A673 (cell line): ENCODE data around the gene CLEC1B. TPM values are rescaled to one million over a fixed set of nuclear protein-coding genes. Genes with fewer than 3 reads are reported as not detected.

ENCODE experiments used
- BruUV-seq: library from RNA; stranded (reverse); fragments of 400-500 nt; replicated peaks from 2 replicates; lab custom pipeline; 2021; lab: Mats Ljungman, UMichigan
- CTCF ChIA-PET: fragments of 300-600 bp; sonication (Branson Sonifier 250); formaldehyde crosslinking; loops from one replicate; lab custom pipeline; 2022; ENCODE audit warnings: antibody characterized with exemption; lab: Charles Lee
- POLR2A ChIA-PET: fragments of 300-600 bp; sonication (Branson Sonifier 250); formaldehyde crosslinking; loops from one replicate; lab custom pipeline; 2022; ENCODE audit warnings: antibody characterized with exemption; ENCODE audit not compliant: low non-redundant PET; lab: Charles Lee
- DNase-seq: peaks from one replicate; pipeline ENCODE4 v3.0.0-alpha.2; 2015; ENCODE audit warnings: low spot score
- H3K27ac ChIP-seq: fragments of 200-600 bp; sonication (generic); 2 replicates; pipeline ENCODE4 v1.5.1; 2016; ENCODE audit warnings: mixed run types, low read depth, mild to moderate bottlenecking, mixed read lengths, antibody characterized with exemption, low read length; ENCODE audit not compliant: poor library complexity, severe bottlenecking
- H3K27me3 ChIP-seq: fragments of 200-600 bp; sonication (generic); replicated peaks from 2 replicates; pipeline ENCODE4 v1.6.1; 2017; ENCODE audit warnings: mixed run types, low read depth, mild to moderate bottlenecking, mixed read lengths, antibody characterized with exemption, low read length; ENCODE audit not compliant: insufficient read depth, poor library complexity
- H3K36me3 ChIP-seq: fragments of 200-600 bp; sonication (generic); 2 replicates; pipeline ENCODE4 v1.6.1; 2016; ENCODE audit warnings: mixed run types, mild to moderate bottlenecking, mixed read lengths, antibody characterized with exemption, low read length; ENCODE audit not compliant: insufficient read depth, poor library complexity, severe bottlenecking
- H3K4me1 ChIP-seq: fragments of 200-600 bp; sonication (generic); 2 replicates; pipeline ENCODE4 v1.6.1; 2017; ENCODE audit warnings: mixed run types, mild to moderate bottlenecking, mixed read lengths, antibody characterized with exemption, low read length; ENCODE audit not compliant: insufficient read depth, poor library complexity, severe bottlenecking
- H3K4me3 ChIP-seq: fragments of 200-600 bp; sonication (generic); 2 replicates; pipeline ENCODE4 v1.5.1; 2016; ENCODE audit warnings: low read depth, mixed run types, mild to moderate bottlenecking, mixed read lengths, low read length; ENCODE audit not compliant: poor library complexity, severe bottlenecking
- H3K9me3 ChIP-seq: fragments of 200-600 bp; sonication (generic); 2 replicates; pipeline ENCODE4 v1.6.1; 2016; ENCODE audit warnings: mixed run types, low read depth, mild to moderate bottlenecking, mixed read lengths, antibody characterized with exemption, low read length; ENCODE audit not compliant: poor library complexity, severe bottlenecking
- EZH2 ChIP-seq: fragments of 200-600 bp; sonication (generic); IDR thresholded peaks from 2 replicates; pipeline ENCODE4 v1.6.1; 2017; ENCODE audit warnings: borderline replicate concordance, low read depth, mild to moderate bottlenecking, mixed read lengths, antibody characterized with exemption, low read length; ENCODE audit not compliant: poor library complexity, severe bottlenecking
- intact Hi-C: fragments of 100-400 bp; cut with micrococcal nuclease; formaldehyde crosslinking; loops from one replicate; pipeline ENCODE4 v1.10.0; 2022; ENCODE audit not compliant: unreplicated experiment
- total RNA-seq: library from RNA; stranded (reverse); gene quantifications from 2 replicates; pipeline ENCODE4 v1.2.3, GENCODE V29; 2021
- TF ChIP-seq, protein P1 (sequence below): fragments of 300-800, 200-600 bp; sonication (generic); conservative IDR thresholded peaks from 2 replicates; pipeline ENCODE4 v1.5.1; 2017; ENCODE audit warnings: low read depth, mild to moderate bottlenecking, antibody characterized with exemption, low read length, moderate library complexity, mixed read lengths

CLEC1B gene
- total RNA-seq, 1 experiment from 2014 or later = not detected

DNA sequence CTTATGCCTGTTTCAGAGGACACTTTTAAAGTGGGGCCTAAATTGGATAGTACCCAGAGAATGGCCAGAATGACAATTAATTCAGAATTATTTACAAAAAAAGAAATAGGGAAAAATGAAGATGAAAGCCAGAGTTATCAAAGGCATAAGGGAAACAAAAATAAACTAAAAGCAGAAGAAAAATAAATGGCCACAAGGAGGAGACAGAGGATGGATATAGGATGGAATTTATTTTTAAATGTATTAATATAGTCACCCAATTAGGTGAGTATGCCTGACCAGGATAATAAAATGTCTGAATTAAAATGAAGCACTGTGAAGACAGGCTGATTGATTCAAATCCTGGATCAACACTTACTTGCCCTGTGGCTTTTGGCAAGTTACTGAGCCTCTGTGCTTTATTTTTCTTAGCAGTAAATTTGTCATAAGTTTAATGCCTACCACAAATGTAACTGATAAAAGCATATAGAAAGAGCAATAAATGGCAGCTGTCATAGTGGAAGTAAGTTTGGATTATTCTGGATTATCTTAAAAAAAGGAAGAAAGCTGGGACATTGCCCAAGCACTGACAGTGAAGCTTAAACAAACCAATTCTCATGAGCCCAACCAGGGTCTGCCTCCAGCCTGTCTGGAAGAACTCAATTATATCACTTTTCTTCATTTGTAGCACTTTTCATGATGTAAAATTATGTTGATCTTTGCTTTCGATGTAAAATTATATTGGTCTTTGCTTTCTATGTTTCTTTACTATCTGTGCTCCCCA is 35.0 kb upstream of the CLEC1B start:
- Histone ChIP-seq H3K9me3 (no peaks in the 10 kb centered on the region), H3K27ac (no peak overlapping the region), H3K27me3 (no peaks in the 10 kb centered on the region), H3K4me3 (no peak overlapping the region), H3K36me3 (no peaks in the 10 kb centered on the region), H3K4me1 (no peaks in the 10 kb centered on the region)
- intact Hi-C loops = loop anchor here (1.0 to 10.0 kb wide), 2 partner anchors 106 to 531 kb away; no protein-coding TSS in a partner anchor
- ChIA-PET POLR2A (no interaction called here), CTCF (interaction anchor here (0.6 to 1.1 kb wide), 2 partner anchors 106 to 160 kb away, joined by 5 read pairs; no protein-coding TSS in a partner anchor)
- no TSS peak for BruUV-seq
- no peak for TF ChIP-seq EZH2
- TF ChIP-seq, protein P1, sequence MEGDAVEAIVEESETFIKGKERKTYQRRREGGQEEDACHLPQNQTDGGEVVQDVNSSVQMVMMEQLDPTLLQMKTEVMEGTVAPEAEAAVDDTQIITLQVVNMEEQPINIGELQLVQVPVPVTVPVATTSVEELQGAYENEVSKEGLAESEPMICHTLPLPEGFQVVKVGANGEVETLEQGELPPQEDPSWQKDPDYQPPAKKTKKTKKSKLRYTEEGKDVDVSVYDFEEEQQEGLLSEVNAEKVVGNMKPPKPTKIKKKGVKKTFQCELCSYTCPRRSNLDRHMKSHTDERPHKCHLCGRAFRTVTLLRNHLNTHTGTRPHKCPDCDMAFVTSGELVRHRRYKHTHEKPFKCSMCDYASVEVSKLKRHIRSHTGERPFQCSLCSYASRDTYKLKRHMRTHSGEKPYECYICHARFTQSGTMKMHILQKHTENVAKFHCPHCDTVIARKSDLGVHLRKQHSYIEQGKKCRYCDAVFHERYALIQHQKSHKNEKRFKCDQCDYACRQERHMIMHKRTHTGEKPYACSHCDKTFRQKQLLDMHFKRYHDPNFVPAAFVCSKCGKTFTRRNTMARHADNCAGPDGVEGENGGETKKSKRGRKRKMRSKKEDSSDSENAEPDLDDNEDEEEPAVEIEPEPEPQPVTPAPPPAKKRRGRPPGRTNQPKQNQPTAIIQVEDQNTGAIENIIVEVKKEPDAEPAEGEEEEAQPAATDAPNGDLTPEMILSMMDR = peak; percentile 64
- DNase-seq = peak; percentile 30

DNA sequence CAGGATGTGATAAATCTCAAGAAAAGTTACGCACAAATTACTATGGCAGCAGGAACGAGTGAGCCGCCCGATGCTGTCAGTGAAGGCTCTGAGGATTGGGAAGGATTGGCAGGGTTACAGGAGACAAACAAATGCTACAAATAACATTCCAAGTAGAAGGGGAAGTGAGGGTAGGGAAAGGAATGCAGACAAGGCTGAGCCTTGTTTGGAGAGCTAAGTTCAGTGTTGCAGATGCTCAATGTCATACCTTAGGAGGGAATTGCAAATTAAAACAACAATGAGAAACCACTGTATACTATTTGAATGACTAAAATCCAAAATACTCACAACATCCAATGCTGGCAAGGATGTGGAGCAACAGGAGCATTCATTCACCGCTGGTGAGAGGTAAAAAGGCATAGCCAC is 32.9 kb upstream of the CLEC1B start:
- intact Hi-C loops = loop anchor here (10.0 kb wide), 1 partner anchor 533 kb away; no protein-coding TSS in a partner anchor
- ChIA-PET CTCF (no interaction called here), POLR2A (no interaction called here)
- DNase-seq = peak; percentile 10
- H3K27ac ChIP-seq = no peak overlapping the region
- H3K4me3 ChIP-seq = no peak overlapping the region
- H3K36me3 ChIP-seq = no peaks in the 10 kb centered on the region
- TF ChIP-seq, protein P1 = no peak
- TF ChIP-seq EZH2 = no peak
- no TSS peak for BruUV-seq
- H3K27me3 ChIP-seq = no peaks in the 10 kb centered on the region
- peaks cover 8% of the 10 kb centered on the region for H3K4me1 ChIP-seq
- H3K9me3 ChIP-seq = no peaks in the 10 kb centered on the region

DNA sequence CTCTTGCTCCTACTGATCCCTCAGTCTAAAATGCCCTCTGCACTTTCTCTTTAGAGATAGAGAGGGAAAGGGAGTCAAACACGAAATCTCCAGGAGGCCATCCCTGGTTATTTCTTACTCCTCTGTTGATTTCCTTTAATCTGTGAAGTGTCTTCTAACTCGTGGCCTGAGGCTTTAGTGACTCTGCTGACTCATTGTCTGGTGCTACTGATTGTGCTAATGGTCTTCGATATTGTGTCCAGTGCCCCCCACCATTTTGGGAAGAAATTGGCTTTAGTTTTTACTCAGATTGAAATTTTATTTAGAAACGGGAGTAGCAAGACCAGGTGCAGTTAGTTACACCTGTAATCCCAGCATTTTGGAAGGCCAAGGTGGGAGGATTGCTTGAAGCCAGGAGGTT is 32.4 kb upstream of the CLEC1B start:
- H3K4me3 ChIP-seq = no peak overlapping the region
- no peak for TF ChIP-seq EZH2
- H3K36me3 ChIP-seq = no peaks in the 10 kb centered on the region
- POLR2A ChIA-PET = no interaction called here
- CTCF ChIA-PET = no interaction called here
- H3K27me3 ChIP-seq = no peaks in the 10 kb centered on the region
- no peaks in the 10 kb centered on the region for H3K9me3 ChIP-seq
- intact Hi-C loops = loop anchor here (10.0 kb wide), 1 partner anchor 533 kb away; no protein-coding TSS in a partner anchor
- H3K4me1 ChIP-seq = peaks cover 8% of the 10 kb centered on the region
- no TSS peak for BruUV-seq
- H3K27ac ChIP-seq = no peak overlapping the region
- no peak for DNase-seq
